ENCODE results near the gene RNF44. TPM values are rescaled to one million over a fixed set of nuclear protein-coding genes. Genes with fewer than 3 reads are reported as not detected.

RNF44 gene
- total and polyA plus RNA-seq, 2 of the 13 experiments (the other 11 are each of a cell fraction or from before 2014, with no cell fraction given), result 9.2 to 16.8 TPM

DNA sequence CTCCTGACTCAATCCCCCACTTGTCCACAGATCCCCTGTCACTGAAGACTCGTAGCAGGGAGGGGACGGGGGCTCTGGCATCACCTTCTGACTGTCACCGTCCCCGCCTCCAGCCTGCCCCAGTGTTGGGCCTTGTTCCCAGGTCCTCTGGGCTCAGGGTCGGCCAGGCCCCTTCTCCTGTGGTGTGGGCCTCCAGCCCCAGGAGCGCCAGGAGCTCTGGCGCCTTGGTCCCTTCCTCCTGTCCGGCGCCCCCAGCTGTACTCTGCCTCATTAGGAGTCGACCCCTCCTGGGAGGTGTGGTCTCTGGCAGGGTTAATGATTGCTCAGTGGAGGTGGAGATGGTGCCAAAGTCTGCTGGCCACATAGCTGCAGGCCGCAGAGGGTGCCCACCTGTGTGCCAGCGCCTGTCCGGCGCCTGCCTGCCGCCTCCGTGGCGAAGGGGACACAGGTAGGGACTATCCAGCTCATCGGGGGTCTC, 11.8 kb upstream of the RNF44 start, which contains the start of gene CDHR2:
TSS of gene CDHR2 (plus strand) at position 376 of the 478 bp plus-strand sequence. CDS start 16,011 bp downstream, outside the sequence.
- ATAC-seq (peak; percentile 90), FAIRE-seq (peak; percentile 12), DNase-seq (ENCODE audit: low spot score) (peak; percentile 85)
- no peaks in the 10 kb centered on the region for H4K20me1 ChIP-seq (ENCODE audit: insufficient read depth, low read length)
- no peaks in the 10 kb centered on the region for H3K27me3 ChIP-seq (ENCODE audit: control insufficient read depth in 1 of 2, insufficient read depth in 2 of 2, low read length in 2 of 2)
- peak within 1 kb of the TSS; percentile 53 for H3K27ac ChIP-seq (ENCODE audit: extremely low read length, insufficient read depth, low read length)
- H3K4me3 ChIP-seq (replicated peaks in 1 of 3; ENCODE audit: insufficient read depth in 1 of 3, low read depth in 2 of 3, low read length in 3 of 3), result peak within 1 kb of the TSS; percentile 66 to 86 (median 72)
- H3K9me3 ChIP-seq (ENCODE audit: low read length), result no peaks in the 10 kb centered on the region
- WGBS (ENCODE audit: low lambda C conversion rate), result 2% methylated on average over 13 of the region's 18 CpGs
- no peak within 1 kb of the TSS for H2AFZ ChIP-seq (ENCODE audit: low read length)
- H3K4me2 ChIP-seq (ENCODE audit: low read depth, low read length), result peak within 1 kb of the TSS; percentile 98
- peaks cover 69% of the 10 kb centered on the region for H3K4me1 ChIP-seq (ENCODE audit: insufficient read depth, low read length)
- H3K9ac ChIP-seq (ENCODE audit: insufficient read depth, low read depth, low read length), result peak within 1 kb of the TSS; percentile 75
- in situ Hi-C loops (cut with HindIII; ENCODE audit: extremely low pct_ligation_motif_present, low pct_unique_long_range_greater_than_20kb) (loop anchor here (25.0 kb wide), 1 partner anchor 813 kb away; the partner anchor contains the start of genes LMAN2 and RGS14), intact Hi-C loops (cut with micrococcal nuclease; ENCODE audit: unreplicated experiment) (loop anchor here (2.0 kb wide), 1 partner anchor 132 kb away; the partner anchor contains the start of gene CLTB)
- no TSS peak for BruUV-seq (replicated peaks)
- ChIA-PET CTCF (ENCODE audit: low intra/inter-chr PET ratio, low total read pairs) (no interaction called here), POLR2A (interaction anchor here (0.7 to 9.7 kb wide), 11 partner anchors 9 to 187 kb away, joined by 3 to 212 read pairs (median 5); partner anchors contain the start of genes FAF2, KIAA1191, RNF44 and TSPAN17)
- H3K79me2 ChIP-seq (ENCODE audit: insufficient read depth, low read length), result peaks cover 16% of the 10 kb centered on the region
- no peaks in the 10 kb centered on the region for H3K36me3 ChIP-seq (replicated peaks in 1 of 2; ENCODE audit: control insufficient read depth in 1 of 2, insufficient read depth in 2 of 2, low read length in 2 of 2)
- TF ChIP-seq, protein P1, sequence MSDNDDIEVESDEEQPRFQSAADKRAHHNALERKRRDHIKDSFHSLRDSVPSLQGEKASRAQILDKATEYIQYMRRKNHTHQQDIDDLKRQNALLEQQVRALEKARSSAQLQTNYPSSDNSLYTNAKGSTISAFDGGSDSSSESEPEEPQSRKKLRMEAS (IDR thresholded peaks at IDR 0.05), result 0 out of 2 replicates have a peak, but pooled peaks have one; percentile 24
- TF ChIP-seq TARDBP (CRISPR knock-in tag; IDR thresholded peaks at IDR 0.05), result 0 out of 2 replicates have a peak, but pooled peaks have one; percentile 30
- TF ChIP-seq ARNTL (CRISPR knock-in tag; IDR thresholded peaks at IDR 0.05), result 0 out of 2 replicates have a peak, but pooled peaks have one; percentile 19
- TF ChIP-seq, protein P2, sequence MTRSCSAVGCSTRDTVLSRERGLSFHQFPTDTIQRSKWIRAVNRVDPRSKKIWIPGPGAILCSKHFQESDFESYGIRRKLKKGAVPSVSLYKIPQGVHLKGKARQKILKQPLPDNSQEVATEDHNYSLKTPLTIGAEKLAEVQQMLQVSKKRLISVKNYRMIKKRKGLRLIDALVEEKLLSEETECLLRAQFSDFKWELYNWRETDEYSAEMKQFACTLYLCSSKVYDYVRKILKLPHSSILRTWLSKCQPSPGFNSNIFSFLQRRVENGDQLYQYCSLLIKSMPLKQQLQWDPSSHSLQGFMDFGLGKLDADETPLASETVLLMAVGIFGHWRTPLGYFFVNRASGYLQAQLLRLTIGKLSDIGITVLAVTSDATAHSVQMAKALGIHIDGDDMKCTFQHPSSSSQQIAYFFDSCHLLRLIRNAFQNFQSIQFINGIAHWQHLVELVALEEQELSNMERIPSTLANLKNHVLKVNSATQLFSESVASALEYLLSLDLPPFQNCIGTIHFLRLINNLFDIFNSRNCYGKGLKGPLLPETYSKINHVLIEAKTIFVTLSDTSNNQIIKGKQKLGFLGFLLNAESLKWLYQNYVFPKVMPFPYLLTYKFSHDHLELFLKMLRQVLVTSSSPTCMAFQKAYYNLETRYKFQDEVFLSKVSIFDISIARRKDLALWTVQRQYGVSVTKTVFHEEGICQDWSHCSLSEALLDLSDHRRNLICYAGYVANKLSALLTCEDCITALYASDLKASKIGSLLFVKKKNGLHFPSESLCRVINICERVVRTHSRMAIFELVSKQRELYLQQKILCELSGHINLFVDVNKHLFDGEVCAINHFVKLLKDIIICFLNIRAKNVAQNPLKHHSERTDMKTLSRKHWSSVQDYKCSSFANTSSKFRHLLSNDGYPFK (CRISPR knock-in tag; IDR thresholded peaks at IDR 0.05; ENCODE audit: borderline replicate concordance), result 0 out of 2 replicates have a peak, but pooled peaks have one; percentile 35
- TF ChIP-seq, protein P3, sequence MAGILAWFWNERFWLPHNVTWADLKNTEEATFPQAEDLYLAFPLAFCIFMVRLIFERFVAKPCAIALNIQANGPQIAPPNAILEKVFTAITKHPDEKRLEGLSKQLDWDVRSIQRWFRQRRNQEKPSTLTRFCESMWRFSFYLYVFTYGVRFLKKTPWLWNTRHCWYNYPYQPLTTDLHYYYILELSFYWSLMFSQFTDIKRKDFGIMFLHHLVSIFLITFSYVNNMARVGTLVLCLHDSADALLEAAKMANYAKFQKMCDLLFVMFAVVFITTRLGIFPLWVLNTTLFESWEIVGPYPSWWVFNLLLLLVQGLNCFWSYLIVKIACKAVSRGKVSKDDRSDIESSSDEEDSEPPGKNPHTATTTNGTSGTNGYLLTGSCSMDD (CRISPR knock-in tag; IDR thresholded peaks at IDR 0.05), result no peak
- TF ChIP-seq, protein P4, sequence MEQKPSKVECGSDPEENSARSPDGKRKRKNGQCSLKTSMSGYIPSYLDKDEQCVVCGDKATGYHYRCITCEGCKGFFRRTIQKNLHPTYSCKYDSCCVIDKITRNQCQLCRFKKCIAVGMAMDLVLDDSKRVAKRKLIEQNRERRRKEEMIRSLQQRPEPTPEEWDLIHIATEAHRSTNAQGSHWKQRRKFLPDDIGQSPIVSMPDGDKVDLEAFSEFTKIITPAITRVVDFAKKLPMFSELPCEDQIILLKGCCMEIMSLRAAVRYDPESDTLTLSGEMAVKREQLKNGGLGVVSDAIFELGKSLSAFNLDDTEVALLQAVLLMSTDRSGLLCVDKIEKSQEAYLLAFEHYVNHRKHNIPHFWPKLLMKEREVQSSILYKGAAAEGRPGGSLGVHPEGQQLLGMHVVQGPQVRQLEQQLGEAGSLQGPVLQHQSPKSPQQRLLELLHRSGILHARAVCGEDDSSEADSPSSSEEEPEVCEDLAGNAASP (CRISPR knock-in tag; IDR thresholded peaks at IDR 0.05; ENCODE audit: borderline replicate concordance), result peak; percentile 45; the same call in 1 of the 2 replicates
- 0 out of 2 replicates have a peak, but pooled peaks have one; percentile 36 for TF ChIP-seq ZNF335 (CRISPR knock-in tag; IDR thresholded peaks at IDR 0.05)
- 0 out of 2 replicates have a peak, but pooled peaks have one; percentile 17 for TF ChIP-seq MIXL1 (CRISPR knock-in tag; IDR thresholded peaks at IDR 0.05)
- peak; percentile 66 for TF ChIP-seq ZNF543 (CRISPR knock-in tag; IDR thresholded peaks at IDR 0.05)
- TF ChIP-seq, protein P5, sequence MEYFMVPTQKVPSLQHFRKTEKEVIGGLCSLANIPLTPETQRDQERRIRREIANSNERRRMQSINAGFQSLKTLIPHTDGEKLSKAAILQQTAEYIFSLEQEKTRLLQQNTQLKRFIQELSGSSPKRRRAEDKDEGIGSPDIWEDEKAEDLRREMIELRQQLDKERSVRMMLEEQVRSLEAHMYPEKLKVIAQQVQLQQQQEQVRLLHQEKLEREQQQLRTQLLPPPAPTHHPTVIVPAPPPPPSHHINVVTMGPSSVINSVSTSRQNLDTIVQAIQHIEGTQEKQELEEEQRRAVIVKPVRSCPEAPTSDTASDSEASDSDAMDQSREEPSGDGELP (IDR thresholded peaks at IDR 0.05; ENCODE audit: borderline replicate concordance, low read depth), result peak; percentile 80; the same call in 1 of the 2 replicates
- TF ChIP-seq, protein P6, sequence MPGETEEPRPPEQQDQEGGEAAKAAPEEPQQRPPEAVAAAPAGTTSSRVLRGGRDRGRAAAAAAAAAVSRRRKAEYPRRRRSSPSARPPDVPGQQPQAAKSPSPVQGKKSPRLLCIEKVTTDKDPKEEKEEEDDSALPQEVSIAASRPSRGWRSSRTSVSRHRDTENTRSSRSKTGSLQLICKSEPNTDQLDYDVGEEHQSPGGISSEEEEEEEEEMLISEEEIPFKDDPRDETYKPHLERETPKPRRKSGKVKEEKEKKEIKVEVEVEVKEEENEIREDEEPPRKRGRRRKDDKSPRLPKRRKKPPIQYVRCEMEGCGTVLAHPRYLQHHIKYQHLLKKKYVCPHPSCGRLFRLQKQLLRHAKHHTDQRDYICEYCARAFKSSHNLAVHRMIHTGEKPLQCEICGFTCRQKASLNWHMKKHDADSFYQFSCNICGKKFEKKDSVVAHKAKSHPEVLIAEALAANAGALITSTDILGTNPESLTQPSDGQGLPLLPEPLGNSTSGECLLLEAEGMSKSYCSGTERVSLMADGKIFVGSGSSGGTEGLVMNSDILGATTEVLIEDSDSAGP (CRISPR knock-in tag; IDR thresholded peaks at IDR 0.05; ENCODE audit: borderline replicate concordance), result peak; percentile 34; the same call in 1 of the 2 replicates
- 0 out of 2 replicates have a peak, but pooled peaks have one; percentile 59 for TF ChIP-seq ZSCAN29 (CRISPR knock-in tag; conservative IDR thresholded peaks at IDR 0.05)
- peak; percentile 68; the same call in 1 of the 2 replicates for TF ChIP-seq HNF4A (CRISPR knock-in tag; IDR thresholded peaks at IDR 0.05)
- TF ChIP-seq, protein P7, sequence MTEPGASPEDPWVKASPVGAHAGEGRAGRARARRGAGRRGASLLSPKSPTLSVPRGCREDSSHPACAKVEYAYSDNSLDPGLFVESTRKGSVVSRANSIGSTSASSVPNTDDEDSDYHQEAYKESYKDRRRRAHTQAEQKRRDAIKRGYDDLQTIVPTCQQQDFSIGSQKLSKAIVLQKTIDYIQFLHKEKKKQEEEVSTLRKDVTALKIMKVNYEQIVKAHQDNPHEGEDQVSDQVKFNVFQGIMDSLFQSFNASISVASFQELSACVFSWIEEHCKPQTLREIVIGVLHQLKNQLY (CRISPR knock-in tag; IDR thresholded peaks at IDR 0.05), result no peak

All from HepG2 (cell line).